H9 (cell line): ENCODE measurements around the gene CEP41. TPM values are rescaled to one million over a fixed set of nuclear protein-coding genes. Genes with fewer than 3 reads are reported as not detected.

Source experiments
- DNase-seq: peaks from one replicate; pipeline ENCODE4 v3.0.0-alpha.2; 2017
- H2AFZ ChIP-seq: one replicate; pipeline ENCODE4 v1.6.1; 2013; ENCODE audit warnings: mild to moderate bottlenecking, low read length, control low read depth, moderate library complexity
- H2AK5ac ChIP-seq: 2 replicates; pipeline ENCODE4 v1.6.1; 2013; ENCODE audit warnings: low read length, control low read depth, mixed read lengths; ENCODE audit not compliant: insufficient read length
- H2BK120ac ChIP-seq: one replicate; pipeline ENCODE4 v1.6.1; 2013; ENCODE audit warnings: low read depth, mild to moderate bottlenecking, low read length, control low read depth, inconsistent platforms; ENCODE audit not compliant: poor library complexity, severe bottlenecking
- H2BK12ac ChIP-seq: 2 replicates; pipeline ENCODE4 v1.6.1; 2013; ENCODE audit warnings: low read length, control low read depth, mixed read lengths, low read depth; ENCODE audit not compliant: insufficient read length
- H2BK15ac ChIP-seq: 2 replicates; pipeline ENCODE4 v1.6.1; 2013; ENCODE audit warnings: low read depth, low read length, control low read depth
- H2BK20ac ChIP-seq: one replicate; pipeline ENCODE4 v1.6.1; 2013; ENCODE audit warnings: low read depth, mild to moderate bottlenecking, low read length, control low read depth, inconsistent platforms; ENCODE audit not compliant: poor library complexity, severe bottlenecking
- H2BK5ac ChIP-seq: 2 replicates; pipeline ENCODE4 v1.6.1; 2013; ENCODE audit warnings: low read length, control low read depth, mixed read lengths; ENCODE audit not compliant: insufficient read length
- H3K14ac ChIP-seq: 2 replicates; pipeline ENCODE4 v1.6.1; 2013; ENCODE audit warnings: low read length, control low read depth; ENCODE audit not compliant: insufficient read depth
- H3K18ac ChIP-seq: 2 replicates; pipeline ENCODE4 v1.6.1; 2013; ENCODE audit warnings: low read depth, mild to moderate bottlenecking, mixed read lengths, low read length, control low read depth; ENCODE audit not compliant: insufficient read length
- H3K23ac ChIP-seq: 2 replicates; pipeline ENCODE4 v1.6.1; 2013; ENCODE audit warnings: low read length, control low read depth, mixed read lengths, low read depth; ENCODE audit not compliant: insufficient read length
- H3K23me2 ChIP-seq: 2 replicates; pipeline ENCODE4 v1.6.1; 2013; ENCODE audit warnings: low read depth, mild to moderate bottlenecking, mixed read lengths, low read length, control low read depth; ENCODE audit not compliant: insufficient read length, poor library complexity, severe bottlenecking
- H3K27ac ChIP-seq: 2 replicates; pipeline ENCODE4 v1.5.1; 2013; ENCODE audit warnings: low read length, control low read depth, mixed read lengths, low read depth; ENCODE audit not compliant: insufficient read length
- H3K27me3 ChIP-seq: 2 replicates; pipeline ENCODE4 v1.6.1; 2013; ENCODE audit warnings: low read length, control low read depth, inconsistent platforms; ENCODE audit not compliant: insufficient read depth
- H3K4ac ChIP-seq: 2 replicates; pipeline ENCODE4 v1.6.1; 2013; ENCODE audit warnings: low read depth, mild to moderate bottlenecking, control low read depth, inconsistent platforms, low read length, moderate library complexity
- H3K4me1 ChIP-seq: 2 replicates; pipeline ENCODE4 v1.6.1; 2013; ENCODE audit warnings: low read length, control low read depth, inconsistent platforms; ENCODE audit not compliant: insufficient read depth
- H3K4me2 ChIP-seq: 2 replicates; pipeline ENCODE4 v1.6.1; 2013; ENCODE audit warnings: low read length, control low read depth, mixed read lengths; ENCODE audit not compliant: insufficient read length, insufficient read depth
- H3K56ac ChIP-seq: 2 replicates; pipeline ENCODE4 v1.6.1; 2013; ENCODE audit warnings: low read depth, mild to moderate bottlenecking, mixed read lengths, low read length, control low read depth; ENCODE audit not compliant: insufficient read length
- H3K79me1 ChIP-seq: 2 replicates; pipeline ENCODE4 v1.6.1; 2013; ENCODE audit warnings: low read depth, mild to moderate bottlenecking, moderate library complexity, low read length, control low read depth, inconsistent platforms; ENCODE audit not compliant: insufficient read depth, poor library complexity, severe bottlenecking
- H3K79me2 ChIP-seq: 2 replicates; pipeline ENCODE4 v1.6.1; 2013; ENCODE audit warnings: low read length, control low read depth, inconsistent platforms; ENCODE audit not compliant: insufficient read depth
- H3K9ac ChIP-seq: 2 replicates; pipeline ENCODE4 v1.6.1; 2013; ENCODE audit warnings: low read length, control low read depth, mixed read lengths; ENCODE audit not compliant: insufficient read length; ENCODE audit errors: extremely low read depth
- H3K9me3 ChIP-seq: one replicate; pipeline ENCODE4 v1.6.1; 2013; ENCODE audit warnings: low read depth, low read length, inconsistent platforms; ENCODE audit not compliant: control insufficient read depth
- H3T11ph ChIP-seq: one replicate; pipeline ENCODE4 v1.6.1; 2013; ENCODE audit warnings: mild to moderate bottlenecking, low read length, control low read depth, inconsistent platforms
- H4K20me1 ChIP-seq: one replicate; pipeline ENCODE4 v1.6.1; 2013; ENCODE audit not compliant: control insufficient read depth, insufficient read length, insufficient read depth
- H4K5ac ChIP-seq: 2 replicates; pipeline ENCODE4 v1.6.1; 2013; ENCODE audit warnings: low read depth, mild to moderate bottlenecking, mixed read lengths, low read length, control low read depth; ENCODE audit not compliant: insufficient read length
- H4K8ac ChIP-seq: replicated peaks from 2 replicates; pipeline ENCODE4 v1.6.1; 2013; ENCODE audit warnings: low read length, control low read depth, mixed read lengths, low read depth; ENCODE audit not compliant: insufficient read length
- H4K91ac ChIP-seq: 2 replicates; pipeline ENCODE4 v1.6.1; 2013; ENCODE audit warnings: low read depth, mild to moderate bottlenecking, moderate library complexity, mixed read lengths, low read length, control low read depth; ENCODE audit not compliant: insufficient read length
- H3K27ac Mint-ChIP-seq, 3 experiments: 2 replicates in 2 of 3; 3 replicates in 1 of 3; pipeline ENCODE4 v1.8.0; 2020 to 2021; ENCODE audit warnings: mixed read lengths in 3 of 3, mild to moderate bottlenecking in 1 of 3, moderate library complexity in 1 of 3
- H3K27me3 Mint-ChIP-seq: 2 replicates; pipeline ENCODE4 v1.8.0; 2021; ENCODE audit warnings: low read depth, mild to moderate bottlenecking, moderate library complexity, mixed read lengths
- H3K36me3 Mint-ChIP-seq, 3 experiments: 2 replicates in 2 of 3; 3 replicates in 1 of 3; pipeline ENCODE4 v1.8.0; 2020 to 2021; ENCODE audit warnings: low read depth in 3 of 3, mixed read lengths in 3 of 3; ENCODE audit not compliant: insufficient read depth in 1 of 3
- H3K4me1 Mint-ChIP-seq, 2 experiments: 2 replicates each; pipeline ENCODE4 v1.8.0; 2020; ENCODE audit warnings: mixed read lengths in 2 of 2
- H3K4me3 Mint-ChIP-seq, 2 experiments: 2 replicates in 1 of 2; 3 replicates in 1 of 2; pipeline ENCODE4 v1.8.0; 2020 to 2021; ENCODE audit warnings: mild to moderate bottlenecking in 2 of 2, mixed read lengths in 2 of 2, moderate library complexity in 1 of 2
- H3K9me3 Mint-ChIP-seq, 2 experiments: 2 replicates in 1 of 2; 3 replicates in 1 of 2; pipeline ENCODE4 v1.8.0; 2020; ENCODE audit warnings: mild to moderate bottlenecking in 2 of 2, mixed read lengths in 2 of 2, moderate library complexity in 1 of 2
- WGBS: extraction: QIAGEN DNeasy Blood & Tissue Kit; methylation state at CpG from one replicate; pipeline ENCODE4 v1.1.7; 2013; ENCODE audit warnings: missing lambda C conversion rate, low lambda C conversion rate, mixed read lengths; ENCODE audit not compliant: insufficient read length; ENCODE audit errors: extremely low coverage; 5-methylcytosine and 5-hydroxymethylcytosine counted together
- total RNA-seq: library from RNA; stranded (reverse); gene quantifications from 2 replicates; pipeline ENCODE4 v1.2.1, GENCODE V29; 2021
- TF ChIP-seq, protein P1 (sequence below): fragments of 200-600 bp; sonication (generic); conservative IDR thresholded peaks from 3 replicates; pipeline ENCODE4 v1.8.0; 2021; ENCODE audit warnings: antibody characterized with exemption, mild to moderate bottlenecking

The CEP41 gene
- total RNA-seq, 1 experiment from 2014 or later, result 9.7 TPM

DNA sequence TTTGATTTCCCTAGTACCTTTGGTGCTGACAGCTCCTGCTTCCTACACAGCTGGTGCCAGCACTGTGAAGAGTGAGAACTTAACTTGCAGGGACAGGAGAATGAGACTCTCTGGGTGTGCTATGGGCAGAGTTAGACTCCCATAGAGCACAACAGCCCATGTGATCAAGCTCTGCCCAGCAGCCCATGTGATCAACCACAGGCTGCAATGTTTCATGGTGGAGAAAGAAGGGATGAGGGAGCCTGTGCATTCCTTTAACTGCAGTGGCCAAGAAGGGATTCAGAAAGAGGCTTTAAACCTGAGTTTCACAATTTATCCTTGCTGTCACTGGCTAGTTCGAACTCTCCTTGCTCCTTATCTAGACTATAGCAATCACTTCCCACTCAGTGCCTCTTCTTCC lies 41.1 kb upstream of the CEP41 start:
- H2AFZ ChIP-seq, result no peak overlapping the region
- TF ChIP-seq, protein P1, sequence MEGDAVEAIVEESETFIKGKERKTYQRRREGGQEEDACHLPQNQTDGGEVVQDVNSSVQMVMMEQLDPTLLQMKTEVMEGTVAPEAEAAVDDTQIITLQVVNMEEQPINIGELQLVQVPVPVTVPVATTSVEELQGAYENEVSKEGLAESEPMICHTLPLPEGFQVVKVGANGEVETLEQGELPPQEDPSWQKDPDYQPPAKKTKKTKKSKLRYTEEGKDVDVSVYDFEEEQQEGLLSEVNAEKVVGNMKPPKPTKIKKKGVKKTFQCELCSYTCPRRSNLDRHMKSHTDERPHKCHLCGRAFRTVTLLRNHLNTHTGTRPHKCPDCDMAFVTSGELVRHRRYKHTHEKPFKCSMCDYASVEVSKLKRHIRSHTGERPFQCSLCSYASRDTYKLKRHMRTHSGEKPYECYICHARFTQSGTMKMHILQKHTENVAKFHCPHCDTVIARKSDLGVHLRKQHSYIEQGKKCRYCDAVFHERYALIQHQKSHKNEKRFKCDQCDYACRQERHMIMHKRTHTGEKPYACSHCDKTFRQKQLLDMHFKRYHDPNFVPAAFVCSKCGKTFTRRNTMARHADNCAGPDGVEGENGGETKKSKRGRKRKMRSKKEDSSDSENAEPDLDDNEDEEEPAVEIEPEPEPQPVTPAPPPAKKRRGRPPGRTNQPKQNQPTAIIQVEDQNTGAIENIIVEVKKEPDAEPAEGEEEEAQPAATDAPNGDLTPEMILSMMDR, result no peak
- no peak overlapping the region for H4K8ac ChIP-seq
- Mint-ChIP-seq H3K27ac (no peak overlapping the region), H3K4me1 (peaks cover 4 to 10% of the 10 kb centered on the region in 2 experiments), H3K9me3 (peaks cover 2 to 5% of the 10 kb centered on the region in 2 experiments; a peak in 3 of 5 replicates), H3K27me3 (peaks cover 28% of the 10 kb centered on the region), H3K4me3 (no peak overlapping the region), H3K36me3 (peaks cover 0 to 7% (median 2%) of the 10 kb centered on the region in 3 experiments; a peak in 3 of 7 replicates)
- peaks cover 7% of the 10 kb centered on the region for H3K23me2 ChIP-seq
- H3K27me3 ChIP-seq, result no peaks in the 10 kb centered on the region
- H3T11ph ChIP-seq, result no peak overlapping the region
- H2BK20ac ChIP-seq, result no peak overlapping the region
- no peak overlapping the region for H2BK120ac ChIP-seq
- H4K91ac ChIP-seq, result no peak overlapping the region
- no peak overlapping the region for H3K27ac ChIP-seq
- no peaks in the 10 kb centered on the region for H4K20me1 ChIP-seq
- no peak for DNase-seq
- no peak overlapping the region for H4K5ac ChIP-seq
- H3K14ac ChIP-seq, result no peak overlapping the region
- H2BK5ac ChIP-seq, result no peak overlapping the region
- no peak overlapping the region for H3K4ac ChIP-seq
- no CpG with 5 or more reads among the region's 1 CpG for WGBS
- H3K9ac ChIP-seq, result no peak overlapping the region
- H3K79me2 ChIP-seq, result no peaks in the 10 kb centered on the region
- H3K79me1 ChIP-seq, result no peaks in the 10 kb centered on the region
- no peak overlapping the region for H2BK15ac ChIP-seq
- H3K56ac ChIP-seq, result no peak overlapping the region
- no peaks in the 10 kb centered on the region for H3K4me1 ChIP-seq
- no peak overlapping the region for H2BK12ac ChIP-seq
- H2AK5ac ChIP-seq, result no peak overlapping the region
- no peak overlapping the region for H3K23ac ChIP-seq
- no peak overlapping the region for H3K18ac ChIP-seq
- H3K4me2 ChIP-seq, result no peak overlapping the region
- no peaks in the 10 kb centered on the region for H3K9me3 ChIP-seq
